ENCODE results near the gene CYP4A22. TPM values are rescaled to one million over a fixed set of nuclear protein-coding genes. Genes with fewer than 3 reads are reported as not detected.

The CYP4A22 gene
- total and polyA plus RNA-seq, 9 of the 15 experiments (the other 6 are each of a cell fraction or from before 2014, with no cell fraction given) = 0.07 TPM; not detected in 8

GRCh38 chr1:47175227-47175934 lies 38.1 kb downstream of the CYP4A22 start:
- H3K9ac ChIP-seq (ENCODE audit: insufficient read depth in 1 of 2, low read depth in 2 of 2, low read length in 2 of 2) = no peak overlapping the region
- H3K9me3 ChIP-seq (replicated peaks; ENCODE audit: control insufficient read depth, insufficient read depth, low read depth, low read length) = no peaks in the 10 kb centered on the region
- intact Hi-C loops (cut with micrococcal nuclease) = loop anchor here (5.0 to 10.0 kb wide), 4 partner anchors 71 to 537 kb away; no protein-coding TSS in a partner anchor
- POLR2A ChIA-PET = interaction anchor here (1.0 to 1.5 kb wide), 2 partner anchors 17 to 98 kb away, joined by 3 read pairs; no protein-coding TSS in a partner anchor
- no peaks in the 10 kb centered on the region for H3K9me1 ChIP-seq (ENCODE audit: control insufficient read depth, insufficient read depth, low read length)
- no peaks in the 10 kb centered on the region for H4K20me1 ChIP-seq (replicated peaks; ENCODE audit: control insufficient read depth, insufficient read depth, low read length)
- peaks cover 8% of the 10 kb centered on the region; the same call in 2 of the 3 replicates for H3K79me2 ChIP-seq (ENCODE audit: control insufficient read depth, insufficient read depth, low read length)
- H3K27ac ChIP-seq (ENCODE audit: extremely low read depth, low read depth, low read length) = no peak overlapping the region
- CTCF ChIA-PET (ENCODE audit: low intra/inter-chr PET ratio) = interaction anchor here (0.9 to 1.3 kb wide), 2 partner anchors 88 to 440 kb away, joined by 3 to 4 read pairs; no protein-coding TSS in a partner anchor
- 0 out of 2 replicates have a peak overlapping the region, but pooled peaks have one; percentile 18 for H2AFZ ChIP-seq (ENCODE audit: low read depth, low read length)
- WGBS (ENCODE audit: insufficient coverage, low coverage, missing lambda C conversion rate) = 7% methylated on average over 11 of the region's 11 CpGs
- in situ Hi-C loops (cut with MboI) = loop anchor here (10.0 kb wide), 1 partner anchor 249 kb away; no protein-coding TSS in a partner anchor
- BruUV-seq (replicated peaks) = no TSS peak
- H3K4me1 ChIP-seq (replicated peaks in 1 of 2; ENCODE audit: control insufficient read depth in 2 of 2, insufficient read depth in 2 of 2, low read length in 2 of 2) = peaks cover 16 to 17% of the 10 kb centered on the region in 2 experiments
- H3K4me2 ChIP-seq (ENCODE audit: insufficient read depth, low read length) = peak overlapping the region; percentile 45; the same call in 1 of the 2 replicates
- peak; percentile 82 to 86 (median 82) for DNase-seq (ENCODE audit: extremely low read depth in 1 of 4, low spot score in 3 of 4)
- peak; percentile 89 for FAIRE-seq
- peak; percentile 58 for ATAC-seq
- H3K4me3 ChIP-seq = no peak overlapping the region
- peaks cover 4 to 5% of the 10 kb centered on the region in 2 experiments; a peak in 4 of 5 replicates for H3K27me3 ChIP-seq (ENCODE audit: control insufficient read depth in 2 of 2, insufficient read depth in 2 of 2, low read length in 2 of 2)
- no peaks in the 10 kb centered on the region for H3K36me3 ChIP-seq (ENCODE audit: control insufficient read depth, insufficient read depth, low read length)
- TF ChIP-seq ZNF347 (CRISPR knock-in tag; IDR thresholded peaks at IDR 0.05; ENCODE audit: low read depth) (no peak), ZNF197 (CRISPR knock-in tag; IDR thresholded peaks at IDR 0.05; ENCODE audit: low read depth) (no peak), ZSCAN29 (IDR thresholded peaks at IDR 0.05) (no peak), MCM2 (IDR thresholded peaks at IDR 0.05; ENCODE audit: low read depth) (no peak), E2F8 (IDR thresholded peaks at IDR 0.05; ENCODE audit: low read depth, partially characterized antibody) (no peak), SNAPC5 (CRISPR knock-in tag; IDR thresholded peaks at IDR 0.05) (no peak), SRSF9 (IDR thresholded peaks at IDR 0.05; ENCODE audit: borderline replicate concordance, low read depth, low read length) (no peak), ZNF282 (CRISPR knock-in tag; IDR thresholded peaks at IDR 0.05) (no peak), THRAP3 (IDR thresholded peaks at IDR 0.05; ENCODE audit: borderline replicate concordance) (no peak), TCFL5 (CRISPR knock-in tag; conservative IDR thresholded peaks at IDR 0.05) (no peak), ZNF639 (CRISPR knock-in tag; conservative IDR thresholded peaks at IDR 0.05 in 1 of 2, IDR thresholded peaks at IDR 0.05 in 1 of 2) (no peak), CLOCK (CRISPR knock-in tag; IDR thresholded peaks at IDR 0.05; ENCODE audit: borderline replicate concordance) (no peak), KDM2B (CRISPR knock-in tag; IDR thresholded peaks at IDR 0.05) (no peak), FOXJ2 (tag; IDR thresholded peaks at IDR 0.05) (no peak)

All from K562 (cell line).